ENCODE results near the gene OPRPN. TPM values are rescaled to one million over a fixed set of nuclear protein-coding genes. Genes with fewer than 3 reads are reported as not detected.
A peak's percentile ranks its signal among the peaks of the same experiment; 100 is the strongest.

The OPRPN gene
- total RNA-seq = not detected in 2 replicates

GRCh38 chr4:70397580-70397979, at the start of gene OPRPN:
Gene OPRPN (plus strand): TSS chr4:70397940. CDS start chr4:70399286, 1,346 bp downstream.
- no peak for DNase-seq (ENCODE audit: low read depth in 2 of 2)

- no peak for DNase-seq (ENCODE audit: low read depth in 2 of 2)
Measured at GRCh38 chr4:70356185-70356584, 41.6 kb upstream of the OPRPN start.

GRCh38 chr4:70359115-70359661, 38.6 kb upstream of the OPRPN start:
- DNase-seq (ENCODE audit: low read depth in 2 of 2) = no peak

GRCh38 chr4:70360460-70360859, 37.3 kb upstream of the OPRPN start, which contains the start of gene SMR3A:
Gene SMR3A (plus strand): TSS chr4:70360760. CDS start chr4:70362116, 1,356 bp downstream.
- no peak for DNase-seq (ENCODE audit: low read depth in 2 of 2)

GRCh38 chr4:70364002-70364401, 33.7 kb upstream of the OPRPN start:
- DNase-seq (ENCODE audit: low read depth in 2 of 2) = no peak

- no peak for DNase-seq (ENCODE audit: low read depth in 2 of 2)
Measured at GRCh38 chr4:70365479-70365878, 32.3 kb upstream of the OPRPN start.

GRCh38 chr4:70367813-70368212, 29.9 kb upstream of the OPRPN start:
- no peak for DNase-seq (ENCODE audit: low read depth in 2 of 2)

GRCh38 chr4:70371987-70372386, 25.8 kb upstream of the OPRPN start:
- DNase-seq (ENCODE audit: low read depth in 2 of 2) = no peak

GRCh38 chr4:70372760-70373159, 25.0 kb upstream of the OPRPN start:
- no peak for DNase-seq (ENCODE audit: low read depth in 2 of 2)

- DNase-seq (ENCODE audit: low read depth in 2 of 2) = no peak
Measured at GRCh38 chr4:70380578-70380977, 17.2 kb upstream of the OPRPN start.

- peak; percentile 5 to 54 for DNase-seq (ENCODE audit: low read depth in 2 of 2)
Measured at GRCh38 chr4:70382691-70383181, 15.0 kb upstream of the OPRPN start, which contains the start of gene SMR3B. Gene SMR3B (plus strand): TSS chr4:70383131. CDS start chr4:70384511, 1,380 bp downstream.

- no peak for DNase-seq (ENCODE audit: low read depth in 2 of 2)
Measured at GRCh38 chr4:70392057-70392776, 5.5 kb upstream of the OPRPN start.

GRCh38 chr4:70399319-70399718, 1.6 kb downstream of the OPRPN start:
- DNase-seq (ENCODE audit: low read depth in 2 of 2) = no peak

- DNase-seq (ENCODE audit: low read depth in 2 of 2) = no peak
Measured at GRCh38 chr4:70402762-70403161, 5.0 kb downstream of the OPRPN start.

GRCh38 chr4:70405765-70406164, 8.0 kb downstream of the OPRPN start:
- no peak for DNase-seq (ENCODE audit: low read depth in 2 of 2)

- DNase-seq (ENCODE audit: low read depth in 2 of 2) = no peak
Measured at GRCh38 chr4:70425306-70425705, 27.6 kb downstream of the OPRPN start.

GRCh38 chr4:70426789-70427188, 29.0 kb downstream of the OPRPN start:
- no peak for DNase-seq (ENCODE audit: low read depth in 2 of 2)

- DNase-seq (ENCODE audit: low read depth in 2 of 2) = no peak
Measured at GRCh38 chr4:70437197-70437596, 39.5 kb downstream of the OPRPN start.

- no peak for DNase-seq (ENCODE audit: low read depth in 2 of 2)
Measured at GRCh38 chr4:70442474-70442873, 44.7 kb downstream of the OPRPN start.

- DNase-seq (ENCODE audit: low read depth in 2 of 2) = no peak
Measured at GRCh38 chr4:70443329-70443728, 45.6 kb downstream of the OPRPN start.

GRCh38 chr4:70449220-70449619, 51.5 kb downstream of the OPRPN start:
- no peak for DNase-seq (ENCODE audit: low read depth in 2 of 2)

GRCh38 chr4:70452946-70453345, 55.2 kb downstream of the OPRPN start:
- no peak for DNase-seq (ENCODE audit: low read depth in 2 of 2)
